ENCODE measurements around the gene PSMB9. TPM values are rescaled to one million over a fixed set of nuclear protein-coding genes. Genes with fewer than 3 reads are reported as not detected.
A peak's percentile ranks its signal among the peaks of the same experiment; 100 is the strongest.
"Not testable (repeated sequence)": the region's sequence is repeated elsewhere in the genome, so short reads cannot be mapped to it uniquely, and the experiment has no call there.

PSMB9 gene
- polyA plus RNA-seq: 1,000 to 10,000 TPM in 1 of 3 donors, 100 to 1,000 TPM in 2; 694 to 1,190 (median 822) TPM

DNA sequence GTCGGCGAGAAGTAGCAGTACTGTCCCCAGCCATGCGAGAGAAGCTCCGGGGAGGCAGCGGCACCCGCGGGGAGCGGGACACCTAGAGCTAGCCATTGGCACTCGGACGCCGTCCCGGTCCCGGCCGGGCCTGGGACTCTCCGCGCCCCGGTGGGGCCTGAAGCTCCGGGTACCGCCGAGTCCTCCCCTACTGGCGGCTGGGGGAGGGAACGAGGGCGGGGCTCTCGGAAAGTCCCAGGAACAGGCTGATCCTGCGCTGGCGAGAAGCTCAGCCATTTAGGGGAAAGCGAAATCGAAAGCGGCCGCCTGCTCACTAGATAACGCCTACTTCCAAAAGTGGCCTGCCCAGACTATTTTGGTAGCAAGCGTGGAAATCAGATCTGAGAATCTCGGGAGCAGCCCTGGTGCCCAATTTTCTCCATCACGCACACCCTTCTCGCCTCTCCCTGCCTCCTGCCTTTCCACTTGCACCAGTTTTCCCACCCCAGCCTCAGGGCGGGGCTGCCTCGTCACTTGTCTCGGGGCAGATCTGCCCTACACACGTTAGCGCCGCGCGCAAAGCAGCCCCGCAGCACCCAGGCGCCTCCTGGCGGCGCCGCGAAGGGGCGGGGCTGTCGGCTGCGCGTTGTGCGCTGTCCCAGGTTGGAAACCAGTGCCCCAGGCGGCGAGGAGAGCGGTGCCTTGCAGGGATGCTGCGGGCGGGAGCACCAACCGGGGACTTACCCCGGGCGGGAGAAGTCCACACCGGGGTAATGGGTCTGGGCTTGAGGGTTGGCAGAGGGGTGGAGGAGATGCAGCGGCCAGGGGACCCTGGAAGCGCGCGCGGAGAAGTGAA, at the start of gene PSMB9, which contains the start of gene TAP1:
PSMB9 (plus strand) TSS at position 652 of the 835 bp plus-strand sequence; CDS start at position 690, 38 bp downstream.
TAP1 (minus strand) TSS at position 164 of the 835 bp plus-strand sequence; CDS start at position 96, 68 bp downstream.
- Mint-ChIP-seq H3K4me3 (peak within 1 kb of the TSS; percentile 92 to 100 (median 99)), H3K9me3 (no peaks in the 10 kb centered on the region), H3K27me3 (ENCODE audit: low read depth in 3 of 3) (peaks cover 9 to 23% (median 19%) of the 10 kb centered on the region in 3 donors), H3K27ac (peak within 1 kb of the TSS; percentile 100), H3K4me1 (peaks cover 70 to 81% of the 10 kb centered on the region in 2 donors), H3K36me3 (peaks cover 27 to 59% (median 42%) of the 10 kb centered on the region in 3 donors)
- DNase-seq: peak; percentile 93 to 94 (median 94)

- H3K27ac Mint-ChIP-seq, H3K4me3 Mint-ChIP-seq, H3K9me3 Mint-ChIP-seq, DNase-seq, H3K4me1 Mint-ChIP-seq, H3K36me3 Mint-ChIP-seq: not testable (repeated sequence)
- H3K27me3 Mint-ChIP-seq (ENCODE audit: low read depth in 3 of 3): peaks cover 8 to 24% (median 20%) of the 10 kb centered on the region in 3 donors
Measured at GRCh38 chr6:32805404-32805803, 48.6 kb upstream of the PSMB9 start.

- H3K36me3 Mint-ChIP-seq: peaks cover 0 to 3% (median under 1%) of the 10 kb centered on the region in 3 donors
- H3K9me3 Mint-ChIP-seq: no peaks in the 10 kb centered on the region
- peaks cover 8 to 24% (median 14%) of the 10 kb centered on the region in 3 donors for H3K27me3 Mint-ChIP-seq (ENCODE audit: low read depth in 3 of 3)
- DNase-seq: peak in 2 of 3 donors; percentile 11 to 12
- peaks cover 5 to 8% of the 10 kb centered on the region in 2 donors for H3K4me1 Mint-ChIP-seq
- peak overlapping the region in 2 of 5 donors; percentile 3 to 15 for H3K4me3 Mint-ChIP-seq
- no peak overlapping the region for H3K27ac Mint-ChIP-seq
Measured at GRCh38 chr6:32807020-32807580, 46.9 kb upstream of the PSMB9 start.

DNA sequence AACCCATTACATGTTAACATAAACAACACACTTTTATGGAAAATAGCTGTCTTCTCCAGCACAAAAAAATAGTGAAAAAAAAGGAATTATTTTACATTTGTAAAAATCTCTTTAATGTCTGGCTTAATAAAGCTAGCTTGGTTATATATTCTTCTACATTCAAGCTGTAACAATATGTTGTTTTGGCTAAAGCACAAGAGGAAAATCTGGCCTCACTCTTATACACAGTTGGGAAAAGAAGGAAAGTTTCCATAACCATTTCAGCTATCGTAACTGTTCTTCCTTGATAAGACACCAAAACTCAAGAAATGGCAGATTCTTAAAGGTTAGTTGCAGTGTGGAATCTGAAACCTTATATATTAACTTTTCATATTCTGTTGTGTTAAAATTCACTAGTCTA, 44.8 kb upstream of the PSMB9 start:
- Mint-ChIP-seq H3K27ac (no peak overlapping the region), H3K36me3 (peaks cover 3 to 8% (median 7%) of the 10 kb centered on the region in 3 donors), H3K27me3 (ENCODE audit: low read depth in 3 of 3) (peaks cover 4 to 12% (median 10%) of the 10 kb centered on the region in 3 donors), H3K4me1 (peaks cover 5 to 8% of the 10 kb centered on the region in 2 donors), H3K9me3 (no peaks in the 10 kb centered on the region), H3K4me3 (no peak overlapping the region)
- DNase-seq: no peak

DNA sequence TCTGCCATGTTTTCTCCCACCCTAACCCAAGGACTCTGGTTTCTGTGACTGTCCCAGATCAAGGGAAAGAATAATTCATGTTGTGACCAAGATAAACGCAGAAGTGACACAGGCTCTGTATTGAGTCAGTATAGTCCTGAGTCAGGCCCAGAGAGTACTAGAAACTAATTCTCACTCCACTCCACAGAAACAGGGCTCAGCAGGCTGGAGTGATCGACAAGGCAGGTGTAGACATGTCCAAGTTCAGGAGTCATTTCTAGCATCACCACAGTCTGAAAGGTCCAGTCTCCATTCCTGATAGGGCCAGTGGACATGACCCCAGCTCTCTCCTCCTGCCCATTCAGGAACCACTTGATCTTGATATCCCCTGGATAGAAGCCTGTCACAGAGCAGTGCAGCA, 39.8 kb upstream of the PSMB9 start:
- peaks cover 0 to 1% of the 10 kb centered on the region in 2 donors for H3K4me1 Mint-ChIP-seq

GRCh38 chr6:32815115-32815514, 38.9 kb upstream of the PSMB9 start:
- peaks cover 0 to 1% of the 10 kb centered on the region in 2 donors for H3K4me1 Mint-ChIP-seq

More for the DNA sequence above, 39.8 kb upstream of the PSMB9 start:
- no peak for DNase-seq
- Mint-ChIP-seq H3K27me3 (ENCODE audit: low read depth in 3 of 3) (peaks cover 0 to 3% (median 0%) of the 10 kb centered on the region in 3 donors), H3K9me3 (no peaks in the 10 kb centered on the region), H3K36me3 (peaks cover 5 to 14% (median 7%) of the 10 kb centered on the region in 3 donors), H3K27ac (no peak overlapping the region), H3K4me3 (no peak overlapping the region)

GRCh38 chr6:32815996-32816395, 38.0 kb upstream of the PSMB9 start:
- Mint-ChIP-seq H3K9me3 (no peaks in the 10 kb centered on the region), H3K27ac (no peak overlapping the region), H3K4me1 (peaks cover 0 to 1% of the 10 kb centered on the region in 2 donors), H3K4me3 (no peak overlapping the region), H3K36me3 (peaks cover 4 to 14% (median 5%) of the 10 kb centered on the region in 3 donors), H3K27me3 (ENCODE audit: low read depth in 3 of 3) (peaks cover 0 to 3% (median 0%) of the 10 kb centered on the region in 3 donors)
- DNase-seq: no peak

More at GRCh38 chr6:32815115-32815514, 38.9 kb upstream of the PSMB9 start:
- Mint-ChIP-seq H3K4me3 (no peak overlapping the region), H3K27me3 (ENCODE audit: low read depth in 3 of 3) (peaks cover 0 to 3% (median 0%) of the 10 kb centered on the region in 3 donors), H3K9me3 (no peaks in the 10 kb centered on the region), H3K36me3 (peaks cover 5 to 14% (median 7%) of the 10 kb centered on the region in 3 donors), H3K27ac (peak overlapping the region in 1 of 6 donors; percentile 30)
- no peak for DNase-seq

DNA sequence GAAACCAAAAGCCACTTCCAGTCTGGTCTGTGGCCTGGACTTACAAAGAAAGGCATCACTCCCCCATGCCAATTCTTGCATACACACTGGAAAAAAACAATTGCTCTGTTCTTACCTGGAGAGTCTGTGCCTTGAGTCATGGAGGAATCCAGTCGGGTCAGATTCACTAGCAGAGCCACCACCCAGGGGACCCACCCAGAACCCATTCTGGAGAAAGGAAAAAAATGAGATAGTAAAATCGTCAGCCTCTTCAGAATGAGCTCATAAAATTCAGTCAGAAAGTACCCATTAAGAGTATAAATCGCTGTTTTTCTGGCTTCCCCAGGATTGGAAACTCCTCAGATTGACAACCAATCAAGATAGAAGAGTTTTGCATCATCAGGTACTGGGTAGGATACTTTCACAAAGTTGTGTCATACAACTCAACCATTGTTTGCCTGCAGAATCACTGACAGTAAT, 37.2 kb upstream of the PSMB9 start, which contains the start of gene HLA-DOB:
HLA-DOB (minus strand) TSS at position 257 of the 459 bp plus-strand sequence; CDS start at position 206, 51 bp downstream.
- no peak for DNase-seq
- Mint-ChIP-seq H3K27me3 (ENCODE audit: low read depth in 3 of 3) (peaks cover 0 to 3% (median 0%) of the 10 kb centered on the region in 3 donors), H3K9me3 (no peaks in the 10 kb centered on the region), H3K4me1 (peaks cover 0 to 1% of the 10 kb centered on the region in 2 donors), H3K4me3 (no peak within 1 kb of the TSS), H3K36me3 (peaks cover 4 to 14% (median 5%) of the 10 kb centered on the region in 3 donors), H3K27ac (no peak within 1 kb of the TSS)

- peaks cover 0 to 3% (median 0%) of the 10 kb centered on the region in 3 donors for H3K27me3 Mint-ChIP-seq (ENCODE audit: low read depth in 3 of 3)
- DNase-seq: no peak
- H3K27ac Mint-ChIP-seq: no peak overlapping the region
- peaks cover 0 to 1% of the 10 kb centered on the region in 2 donors for H3K4me1 Mint-ChIP-seq
- H3K9me3 Mint-ChIP-seq: no peaks in the 10 kb centered on the region
- no peak overlapping the region for H3K4me3 Mint-ChIP-seq
- H3K36me3 Mint-ChIP-seq: peaks cover 0 to 5% (median 5%) of the 10 kb centered on the region in 3 donors
Measured at GRCh38 chr6:32818867-32819266, 35.1 kb upstream of the PSMB9 start.

- H3K4me3 Mint-ChIP-seq: no peak overlapping the region
- peaks cover 0 to 5% (median 0%) of the 10 kb centered on the region in 3 donors for H3K36me3 Mint-ChIP-seq
- H3K9me3 Mint-ChIP-seq: no peaks in the 10 kb centered on the region
- no peak for DNase-seq
- H3K27ac Mint-ChIP-seq: no peak overlapping the region
- H3K27me3 Mint-ChIP-seq (ENCODE audit: low read depth in 3 of 3): peaks cover 0 to 3% (median 0%) of the 10 kb centered on the region in 3 donors
- peaks cover 0 to 1% of the 10 kb centered on the region in 2 donors for H3K4me1 Mint-ChIP-seq
Measured at GRCh38 chr6:32819729-32820128, 34.3 kb upstream of the PSMB9 start.

GRCh38 chr6:32825966-32826365, 28.0 kb upstream of the PSMB9 start:
- Mint-ChIP-seq H3K27me3 (ENCODE audit: low read depth in 3 of 3) (peaks cover 0 to 1% (median 0%) of the 10 kb centered on the region in 3 donors), H3K27ac (peak overlapping the region in 3 of 6 donors; percentile 5 to 36 (median 31)), H3K36me3 (peaks cover 9 to 22% (median 11%) of the 10 kb centered on the region in 3 donors), H3K4me1 (peaks cover 0 to 4% of the 10 kb centered on the region in 2 donors), H3K4me3 (no peak overlapping the region), H3K9me3 (no peaks in the 10 kb centered on the region)
- DNase-seq: no peak

- DNase-seq: no peak
- Mint-ChIP-seq H3K27ac (peak overlapping the region in 2 of 6 donors; percentile 31 to 55), H3K9me3 (no peaks in the 10 kb centered on the region), H3K36me3 (peaks cover 13 to 33% (median 22%) of the 10 kb centered on the region in 3 donors), H3K4me3 (no peak overlapping the region), H3K27me3 (ENCODE audit: low read depth in 3 of 3) (peaks cover 0 to 1% (median 0%) of the 10 kb centered on the region in 3 donors), H3K4me1 (peaks cover 0 to 15% of the 10 kb centered on the region in 2 donors)
Measured at GRCh38 chr6:32827025-32827424, 27.0 kb upstream of the PSMB9 start.

GRCh38 chr6:32829495-32829894, 24.5 kb upstream of the PSMB9 start:
- Mint-ChIP-seq H3K36me3 (peaks cover 17 to 57% (median 39%) of the 10 kb centered on the region in 3 donors), H3K27ac (peak overlapping the region in 1 of 6 donors; percentile 30), H3K9me3 (no peaks in the 10 kb centered on the region), H3K4me3 (no peak overlapping the region), H3K27me3 (ENCODE audit: low read depth in 3 of 3) (peaks cover 0 to 1% (median 0%) of the 10 kb centered on the region in 3 donors), H3K4me1 (peaks cover 7 to 39% of the 10 kb centered on the region in 2 donors)
- no peak for DNase-seq

Measured in immature natural killer cell (primary cell).